CD4-positive, alpha-beta T cell treated with Interleukin-6 at 100 ng/mL for 8 hours (primary cell): ENCODE data around the gene C5.
"Not testable (repeated sequence)": the region's sequence is repeated elsewhere in the genome, so short reads cannot be mapped to it uniquely, and the experiment has no call there.

Experiments used
- DNase-seq: peaks from one replicate; pipeline ENCODE4 v3.0.0-alpha.2; 2020; ENCODE audit warnings: mixed read lengths, low spot score

The C5 gene

GRCh38 chr9:120979797-120980196, 70.3 kb downstream of the C5 start:
- DNase-seq, result no peak

DNA sequence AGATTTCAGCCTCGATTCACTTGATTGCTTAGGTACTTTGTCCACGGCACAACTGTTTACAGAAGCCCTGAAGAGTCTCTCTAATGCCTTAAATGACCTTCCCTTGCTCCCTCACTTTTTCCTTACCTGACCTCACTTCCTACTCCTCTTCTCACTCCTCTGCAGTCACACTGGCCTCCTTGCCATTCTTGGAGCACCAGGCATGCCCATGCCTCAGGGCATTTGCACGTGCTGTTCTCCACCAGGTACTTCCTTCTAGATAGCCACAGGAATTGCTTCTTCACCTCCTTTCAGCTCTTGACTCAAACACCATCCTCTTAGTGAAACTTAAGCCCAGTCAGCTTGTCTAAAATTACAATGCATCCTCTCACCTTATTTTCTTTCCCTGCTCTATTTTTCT, 71.1 kb downstream of the C5 start:
- no peak for DNase-seq

GRCh38 chr9:120977321-120977720, 72.8 kb downstream of the C5 start:
- DNase-seq, result no peak

DNA sequence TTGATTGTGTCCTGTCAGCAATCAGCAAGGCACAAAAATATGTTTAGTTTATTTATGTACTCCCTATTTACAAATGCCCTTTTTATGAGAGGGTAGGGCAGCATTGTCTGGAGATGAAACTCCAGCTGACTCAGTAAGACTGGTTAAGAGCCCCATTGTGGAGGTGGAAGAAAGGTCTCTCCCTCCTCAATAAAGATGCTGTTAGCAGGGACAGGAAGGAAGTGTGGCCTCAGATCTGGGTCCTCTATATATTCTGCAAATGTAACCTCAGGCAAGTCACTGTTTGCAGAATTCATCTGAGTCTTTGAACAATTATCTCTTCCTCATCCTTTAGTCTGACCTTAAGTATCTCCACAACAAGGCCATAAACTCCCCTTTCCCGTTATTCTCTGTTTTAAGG, 75.2 kb downstream of the C5 start:
- peak; percentile 29 for DNase-seq

- no peak for DNase-seq
These were observed 75.9 kb downstream of the C5 start for GRCh38 chr9:120974181-120974580.

DNA sequence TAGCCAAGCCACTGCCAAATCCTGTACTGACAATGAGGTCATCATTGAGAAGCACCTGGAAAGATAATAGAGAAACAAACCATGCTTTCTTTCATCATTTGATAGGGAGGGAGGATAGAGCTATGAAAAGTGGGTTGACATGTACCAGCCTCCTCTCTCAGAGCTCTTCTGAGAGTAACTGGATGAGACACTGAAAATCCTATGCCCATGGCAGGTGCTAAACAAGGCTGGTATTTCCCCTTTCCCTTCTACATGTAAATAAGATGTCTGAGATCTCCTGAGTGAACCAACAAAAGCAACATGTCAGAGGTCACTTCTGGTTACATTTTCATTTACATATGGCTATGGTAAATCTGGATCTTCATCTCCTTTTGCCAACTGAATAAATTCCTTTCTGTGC, 78.1 kb downstream of the C5 start:
- DNase-seq, result no peak

- DNase-seq, result not testable (repeated sequence)
These were observed 78.6 kb downstream of the C5 start for GRCh38 chr9:120971471-120971870.

- DNase-seq, result no peak
These were observed 79.8 kb downstream of the C5 start for GRCh38 chr9:120970244-120970643.

GRCh38 chr9:120966013-120966369, 84.1 kb downstream of the C5 start:
- no peak for DNase-seq

GRCh38 chr9:120965344-120966012, 84.6 kb downstream of the C5 start:
- DNase-seq, result no peak

DNA sequence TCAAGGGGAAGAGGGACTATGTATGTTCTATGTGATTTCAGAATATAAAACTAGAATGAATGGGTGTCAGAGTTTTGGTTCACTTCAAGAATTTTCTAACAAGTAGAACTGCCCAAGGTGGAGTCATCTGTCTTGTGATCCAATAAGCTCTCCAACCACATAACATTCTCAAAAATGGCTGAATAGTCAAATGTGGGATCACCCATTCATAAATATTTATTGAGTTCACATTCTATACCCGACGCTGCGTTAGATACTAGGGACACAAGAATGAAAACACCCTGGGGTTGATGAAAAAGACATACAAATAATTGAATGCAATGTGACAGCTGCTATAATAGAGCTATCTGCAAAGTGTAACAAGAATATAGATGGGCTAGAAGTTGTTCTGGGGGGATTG, 88.1 kb downstream of the C5 start:
- no peak for DNase-seq

GRCh38 chr9:120960001-120960400, 90.1 kb downstream of the C5 start:
- DNase-seq, result no peak

DNA sequence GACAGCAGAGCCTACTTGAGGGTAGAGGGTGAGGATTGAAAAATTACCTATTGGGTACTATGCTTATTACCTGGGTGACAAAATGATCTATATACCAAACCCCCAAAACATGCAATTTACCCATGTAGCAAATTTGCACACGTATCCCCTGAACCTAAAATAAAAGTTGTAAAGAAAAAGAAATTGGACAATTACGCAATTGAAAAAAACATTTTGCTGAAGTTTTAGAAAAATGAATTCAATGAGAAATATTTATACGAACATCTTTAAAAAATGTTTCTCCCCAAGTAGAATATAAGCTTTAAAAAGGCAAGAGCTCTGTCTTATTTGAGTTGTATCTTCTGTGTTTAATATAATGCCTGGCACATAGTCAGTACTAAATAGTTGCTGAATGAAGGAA, 93.2 kb downstream of the C5 start:
- DNase-seq, result no peak

- DNase-seq, result no peak
These were observed 98.0 kb downstream of the C5 start for GRCh38 chr9:120951960-120952618.

GRCh38 chr9:120950421-120951388, 99.4 kb downstream of the C5 start:
- DNase-seq, result no peak

DNA sequence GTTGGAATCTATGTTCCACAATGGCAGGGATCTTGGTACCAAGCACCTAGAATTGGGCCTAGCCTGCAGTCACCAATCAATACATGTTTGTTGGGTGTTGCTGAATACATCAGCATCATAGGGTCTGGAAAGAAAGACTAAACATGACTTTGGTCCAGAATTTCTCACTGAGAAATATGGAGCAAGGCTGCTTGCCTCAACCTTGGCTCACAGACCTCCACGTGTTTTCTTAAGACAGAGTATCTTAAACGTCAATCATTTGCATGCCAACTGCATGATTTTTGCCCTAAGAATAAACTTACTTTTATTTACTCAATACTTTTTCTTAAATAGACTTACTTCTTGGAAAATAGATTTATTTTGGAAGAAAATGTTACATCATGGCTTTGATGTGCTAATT, 100.8 kb downstream of the C5 start:
- no peak for DNase-seq

DNA sequence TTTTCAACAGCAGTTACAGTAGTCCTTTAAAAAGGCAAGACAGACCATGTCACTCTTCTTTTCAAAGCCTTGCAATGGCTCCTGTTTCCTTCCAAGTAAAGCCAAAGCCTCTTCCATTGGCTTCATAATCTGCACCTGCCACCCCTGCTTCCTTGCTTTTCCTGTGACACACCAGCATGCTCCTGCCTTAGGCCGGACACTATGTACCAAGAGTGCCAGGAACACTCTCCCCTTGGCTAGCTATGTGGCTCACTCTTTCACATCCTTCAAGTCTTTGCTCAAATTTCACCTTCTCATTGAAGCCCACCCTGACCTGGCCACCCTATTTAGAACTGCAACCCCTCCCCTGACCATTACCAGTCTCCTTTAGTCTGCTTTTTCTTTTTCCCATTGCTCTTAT, 101.3 kb downstream of the C5 start:
- DNase-seq, result no peak

DNA sequence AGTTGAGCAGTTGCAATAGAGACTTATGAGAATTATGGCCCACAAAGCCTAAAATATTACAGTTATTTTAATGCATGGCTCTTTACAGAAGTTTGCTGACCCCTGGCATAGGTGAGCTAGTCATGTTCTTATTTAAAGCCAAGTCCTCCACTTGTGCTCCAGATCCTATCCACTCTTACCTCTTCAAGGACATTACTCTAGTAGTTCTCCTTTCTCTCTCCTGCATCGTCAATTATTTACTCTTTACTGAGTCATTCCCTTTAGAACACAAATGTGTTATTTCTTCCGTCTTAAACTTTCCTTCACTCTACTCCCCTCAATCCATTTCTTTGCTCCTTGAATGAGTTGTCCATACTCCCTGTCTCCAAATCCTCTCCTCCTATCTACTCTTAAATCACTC, 102.9 kb downstream of the C5 start:
- no peak for DNase-seq

DNA sequence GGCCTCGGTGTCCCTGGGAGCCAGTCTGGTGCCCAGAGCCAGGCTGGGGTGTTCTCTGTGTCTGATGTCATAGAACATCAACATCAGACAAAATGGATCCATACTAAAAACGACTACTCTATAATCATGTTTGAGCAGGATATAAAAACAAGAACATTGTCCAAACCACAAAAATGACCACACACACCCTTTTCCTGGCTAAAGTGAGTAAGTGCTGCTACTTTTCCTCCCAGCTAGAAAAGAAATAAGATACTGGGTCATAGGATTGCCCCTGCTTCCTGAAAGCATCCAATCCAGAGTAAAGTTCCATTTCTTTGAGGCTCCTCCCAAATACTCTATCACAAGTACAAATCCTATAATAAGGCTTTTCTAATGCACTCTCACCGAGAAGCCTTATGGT, 103.8 kb downstream of the C5 start:
- DNase-seq, result no peak

DNA sequence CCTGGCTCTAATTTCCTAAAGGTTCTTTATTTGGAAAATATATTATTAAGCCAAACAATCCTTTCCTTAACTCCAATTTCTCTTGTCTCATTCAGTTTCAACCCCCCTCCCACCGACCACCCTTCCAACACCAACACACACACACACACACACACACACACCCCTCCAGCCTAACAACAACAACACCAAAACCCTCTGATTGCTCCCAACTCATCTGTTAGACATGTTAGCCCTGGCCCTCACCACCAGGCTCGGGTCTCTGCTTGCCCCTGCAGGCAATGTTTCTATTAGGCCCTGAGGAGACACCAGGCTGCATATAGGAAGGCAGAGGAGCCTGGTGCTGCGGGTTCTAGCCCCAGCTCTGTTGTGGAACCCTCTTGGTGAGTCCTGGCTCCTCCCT, 105.1 kb downstream of the C5 start:
- DNase-seq, result no peak

DNA sequence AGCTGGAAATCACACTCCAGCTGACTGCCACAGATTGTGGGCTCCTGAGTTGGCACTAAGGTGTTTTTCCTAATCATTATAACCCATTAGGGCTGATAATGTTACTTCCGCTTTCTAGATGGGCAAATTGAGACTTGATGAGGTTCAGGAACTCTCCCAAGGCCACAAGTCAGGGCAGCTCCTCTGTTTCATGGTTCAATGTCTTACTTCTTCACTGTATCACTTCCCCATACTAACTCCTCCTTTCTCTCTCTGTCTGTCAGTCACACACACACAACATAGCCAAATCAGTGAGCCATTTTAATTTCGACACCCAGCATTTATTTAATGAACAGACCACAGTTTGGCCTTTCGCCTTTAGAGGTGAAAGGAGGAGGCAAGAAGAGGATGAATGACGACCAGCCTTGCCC, 105.6 kb downstream of the C5 start:
- DNase-seq, result no peak

GRCh38 chr9:120942186-120943001, 107.7 kb downstream of the C5 start:
- DNase-seq, result no peak
